HUDEP-2 (cell line): ENCODE results near the gene HNRNPA1L2.
A peak's percentile ranks its signal among the peaks of the same experiment; 100 is the strongest.
"Not testable (repeated sequence)": the region's sequence is repeated elsewhere in the genome, so short reads cannot be mapped to it uniquely, and the experiment has no call there.

Source experiments
- DNase-seq, 76 experiments: peaks; one replicate each; lab custom pipeline; 2025; ENCODE audit not compliant: unreplicated experiment in 76 of 76; lab: John Stamatoyannopoulos, UW

Gene HNRNPA1L2

GRCh38 chr13:52644108-52644507 lies 1.9 kb downstream of the HNRNPA1L2 start:
- no peak for DNase-seq

- DNase-seq: no peak
Measured at GRCh38 chr13:52646967-52647366, 4.7 kb downstream of the HNRNPA1L2 start.

- DNase-seq: peak in 3 of 76 experiments; percentile 1 to 18 (median 3)
Measured at GRCh38 chr13:52650731-52651130, 8.5 kb downstream of the HNRNPA1L2 start.

GRCh38 chr13:52651897-52652195 lies 9.6 kb downstream of the HNRNPA1L2 start:
- peak in 30 of 76 experiments; percentile 16 to 74 (median 49) for DNase-seq

GRCh38 chr13:52652196-52652979 lies 10.2 kb downstream of the HNRNPA1L2 start, which contains the start of gene SUGT1:
TSS of gene SUGT1 (plus strand) at chr13:52652836. CDS start at chr13:52652921, 85 bp downstream.
- DNase-seq: peak; percentile 20 to 98 (median 94)

GRCh38 chr13:52652980-52653303 lies 10.7 kb downstream of the HNRNPA1L2 start:
- DNase-seq: peak in 13 of 76 experiments; percentile 20 to 83 (median 44)

- no peak for DNase-seq
Measured at GRCh38 chr13:52659340-52659739, 17.1 kb downstream of the HNRNPA1L2 start.

GRCh38 chr13:52664272-52664671 lies 22.0 kb downstream of the HNRNPA1L2 start:
- DNase-seq: no peak

GRCh38 chr13:52665325-52665724 lies 23.1 kb downstream of the HNRNPA1L2 start:
- DNase-seq: peak in 1 of 76 experiments; percentile 8

- DNase-seq: no peak
Measured at GRCh38 chr13:52669677-52670076, 27.4 kb downstream of the HNRNPA1L2 start.

- no peak for DNase-seq
Measured at GRCh38 chr13:52670726-52671125, 28.5 kb downstream of the HNRNPA1L2 start.

- no peak for DNase-seq
Measured at GRCh38 chr13:52673465-52673864, 31.2 kb downstream of the HNRNPA1L2 start.

GRCh38 chr13:52677823-52678222 lies 35.6 kb downstream of the HNRNPA1L2 start:
- peak in 14 of 76 experiments; percentile 0 to 50 (median 16) for DNase-seq

GRCh38 chr13:52685806-52686205 lies 43.6 kb downstream of the HNRNPA1L2 start:
- not testable (repeated sequence) for DNase-seq

- DNase-seq: no peak
Measured at GRCh38 chr13:52686376-52686775, 44.1 kb downstream of the HNRNPA1L2 start.
